ENCODE data around the gene FNDC3B. TPM values are rescaled to one million over a fixed set of nuclear protein-coding genes. Genes with fewer than 3 reads are reported as not detected.

The FNDC3B gene
- total RNA-seq, 1 experiment from 2014 or later, result 149 TPM

DNA sequence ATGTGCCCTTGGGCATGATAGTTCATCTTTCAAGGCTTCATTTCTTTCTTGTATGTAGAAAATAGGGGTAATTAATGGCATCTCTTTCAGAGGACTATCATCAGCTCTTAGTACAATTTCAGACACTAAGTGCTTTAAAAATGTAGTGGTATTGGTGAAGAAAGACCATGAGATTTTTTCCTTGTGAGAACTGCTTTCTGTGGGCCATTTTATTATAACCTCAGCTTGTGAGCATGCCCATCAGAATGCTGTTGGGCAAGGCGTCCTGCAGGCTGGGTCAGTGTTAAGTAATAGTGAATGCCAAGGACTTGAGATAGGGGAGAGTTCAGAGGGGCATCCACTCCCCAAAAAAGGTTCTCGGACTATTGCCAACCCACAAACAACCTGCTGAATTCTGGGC, 221.0 kb downstream of the FNDC3B start:
- BruUV-seq (replicated peaks), result no TSS peak
- H3K4me1 Mint-ChIP-seq (ENCODE audit: insufficient read depth, unreplicated experiment), result peaks cover 16% of the 10 kb centered on the region
- ChIA-PET POLR2A (interaction anchor here (0.9 to 1.6 kb wide), 3 partner anchors 10 to 59 kb away, joined by 3 to 5 read pairs (median 4); no protein-coding TSS in a partner anchor), CTCF (interaction anchor here (0.7 kb wide), 1 partner anchor 852 kb away, joined by 3 read pairs; no protein-coding TSS in a partner anchor)
- peaks cover 63% of the 10 kb centered on the region for H3K36me3 Mint-ChIP-seq (ENCODE audit: insufficient read depth, unreplicated experiment)
- no peaks in the 10 kb centered on the region for H3K9me3 Mint-ChIP-seq (ENCODE audit: unreplicated experiment)
- TF ChIP-seq, protein P1, sequence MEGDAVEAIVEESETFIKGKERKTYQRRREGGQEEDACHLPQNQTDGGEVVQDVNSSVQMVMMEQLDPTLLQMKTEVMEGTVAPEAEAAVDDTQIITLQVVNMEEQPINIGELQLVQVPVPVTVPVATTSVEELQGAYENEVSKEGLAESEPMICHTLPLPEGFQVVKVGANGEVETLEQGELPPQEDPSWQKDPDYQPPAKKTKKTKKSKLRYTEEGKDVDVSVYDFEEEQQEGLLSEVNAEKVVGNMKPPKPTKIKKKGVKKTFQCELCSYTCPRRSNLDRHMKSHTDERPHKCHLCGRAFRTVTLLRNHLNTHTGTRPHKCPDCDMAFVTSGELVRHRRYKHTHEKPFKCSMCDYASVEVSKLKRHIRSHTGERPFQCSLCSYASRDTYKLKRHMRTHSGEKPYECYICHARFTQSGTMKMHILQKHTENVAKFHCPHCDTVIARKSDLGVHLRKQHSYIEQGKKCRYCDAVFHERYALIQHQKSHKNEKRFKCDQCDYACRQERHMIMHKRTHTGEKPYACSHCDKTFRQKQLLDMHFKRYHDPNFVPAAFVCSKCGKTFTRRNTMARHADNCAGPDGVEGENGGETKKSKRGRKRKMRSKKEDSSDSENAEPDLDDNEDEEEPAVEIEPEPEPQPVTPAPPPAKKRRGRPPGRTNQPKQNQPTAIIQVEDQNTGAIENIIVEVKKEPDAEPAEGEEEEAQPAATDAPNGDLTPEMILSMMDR (IDR thresholded peaks at IDR 0.05; ENCODE audit: unreplicated experiment), result no peak
- intact Hi-C loops (cut with micrococcal nuclease), result no loop called here
- no peak overlapping the region for H3K27ac Mint-ChIP-seq (ENCODE audit: low read depth, unreplicated experiment)
- H3K27me3 Mint-ChIP-seq (ENCODE audit: insufficient read depth, unreplicated experiment), result no peaks in the 10 kb centered on the region
- H3K4me3 Mint-ChIP-seq (ENCODE audit: unreplicated experiment), result no peak overlapping the region
- DNase-seq (ENCODE audit: unreplicated experiment), result no peak

DNA sequence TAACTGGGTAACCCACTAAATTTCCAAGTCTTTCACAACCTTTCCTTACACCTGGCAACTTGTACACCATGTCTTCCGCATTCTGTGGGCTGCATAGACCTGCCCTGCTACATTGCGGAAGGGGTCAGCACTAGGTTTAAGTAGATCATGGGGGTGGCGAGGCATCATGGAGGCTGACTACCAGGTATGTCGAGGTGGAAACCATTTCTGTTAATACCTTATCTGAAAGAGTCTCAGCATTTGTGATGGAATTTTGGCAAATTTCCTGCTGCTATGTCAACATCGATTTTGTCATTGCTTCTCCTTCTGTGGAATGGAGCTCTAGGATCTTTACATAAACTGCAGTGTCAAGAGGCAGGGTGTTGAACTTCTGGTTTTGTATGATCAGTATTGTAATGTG, 221.7 kb downstream of the FNDC3B start:
- Mint-ChIP-seq H3K4me1 (ENCODE audit: insufficient read depth, unreplicated experiment) (peaks cover 11% of the 10 kb centered on the region), H3K36me3 (ENCODE audit: insufficient read depth, unreplicated experiment) (peaks cover 61% of the 10 kb centered on the region), H3K27me3 (ENCODE audit: insufficient read depth, unreplicated experiment) (no peaks in the 10 kb centered on the region), H3K4me3 (ENCODE audit: unreplicated experiment) (no peak overlapping the region), H3K9me3 (ENCODE audit: unreplicated experiment) (no peaks in the 10 kb centered on the region), H3K27ac (ENCODE audit: low read depth, unreplicated experiment) (no peak overlapping the region)
- POLR2A ChIA-PET, result interaction anchor here (1.3 kb wide), 1 partner anchor 10 kb away, joined by 4 read pairs; no protein-coding TSS in a partner anchor
- DNase-seq (ENCODE audit: unreplicated experiment), result no peak
- no TSS peak for BruUV-seq (replicated peaks)
- CTCF ChIA-PET, result interaction anchor here (0.5 to 1.2 kb wide), 4 partner anchors 23 to 853 kb away, joined by 3 to 4 read pairs (median 3); no protein-coding TSS in a partner anchor
- TF ChIP-seq, protein P1 (IDR thresholded peaks at IDR 0.05; ENCODE audit: unreplicated experiment), result no peak
- intact Hi-C loops (cut with micrococcal nuclease), result no loop called here

GRCh38 chr3:172262991-172263608, 223.7 kb downstream of the FNDC3B start:
- CTCF ChIA-PET, result interaction anchor here (0.6 kb wide), 1 partner anchor 26 kb away, joined by 3 read pairs; no protein-coding TSS in a partner anchor
- no peak for DNase-seq (ENCODE audit: unreplicated experiment)
- POLR2A ChIA-PET, result interaction anchor here (0.5 to 1.0 kb wide), 5 partner anchors 9 to 487 kb away, joined by 3 to 5 read pairs (median 3); no protein-coding TSS in a partner anchor
- no peak overlapping the region for H3K27ac Mint-ChIP-seq (ENCODE audit: low read depth, unreplicated experiment)
- H3K36me3 Mint-ChIP-seq (ENCODE audit: insufficient read depth, unreplicated experiment), result peaks cover 68% of the 10 kb centered on the region
- H3K4me3 Mint-ChIP-seq (ENCODE audit: unreplicated experiment), result no peak overlapping the region
- H3K9me3 Mint-ChIP-seq (ENCODE audit: unreplicated experiment), result no peaks in the 10 kb centered on the region
- no TSS peak for BruUV-seq (replicated peaks)
- TF ChIP-seq, protein P1 (IDR thresholded peaks at IDR 0.05; ENCODE audit: unreplicated experiment), result no peak
- peaks cover 7% of the 10 kb centered on the region for H3K4me1 Mint-ChIP-seq (ENCODE audit: insufficient read depth, unreplicated experiment)
- no peaks in the 10 kb centered on the region for H3K27me3 Mint-ChIP-seq (ENCODE audit: insufficient read depth, unreplicated experiment)
- intact Hi-C loops (cut with micrococcal nuclease), result no loop called here

DNA sequence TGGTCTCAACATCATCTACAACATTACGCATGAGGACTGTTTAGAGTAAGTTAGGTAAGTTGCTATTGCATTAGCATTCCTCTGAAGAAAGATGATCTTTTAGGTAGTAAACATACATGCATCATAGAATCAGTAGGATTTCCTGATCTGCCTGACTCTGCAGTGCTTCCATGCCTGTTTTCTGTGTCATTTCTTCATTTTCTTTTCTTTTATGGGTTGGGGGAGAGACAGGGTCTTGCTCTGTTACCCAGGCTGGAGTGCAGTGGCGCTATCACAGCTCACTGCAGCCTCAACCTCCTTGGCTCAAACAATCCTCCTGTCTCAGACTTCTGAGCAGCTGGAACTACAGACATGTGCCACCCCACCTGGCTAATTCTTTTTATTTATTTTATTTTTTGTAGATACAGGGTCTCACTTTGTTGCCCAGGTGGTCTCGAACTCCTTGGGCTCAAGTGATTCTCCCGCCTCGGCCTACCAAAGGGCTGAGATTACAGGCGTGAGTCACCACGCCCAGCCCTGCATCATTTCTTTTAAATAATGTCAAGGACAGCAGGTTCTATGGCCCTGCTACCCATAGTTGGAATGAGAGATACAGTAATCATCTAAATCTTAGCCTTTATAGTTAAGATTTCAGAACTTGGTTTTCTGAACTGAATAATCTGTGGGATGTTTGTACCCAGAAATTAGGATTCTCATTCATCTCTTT, 224.6 kb downstream of the FNDC3B start:
- TF ChIP-seq, protein P1 (IDR thresholded peaks at IDR 0.05; ENCODE audit: unreplicated experiment), result no peak
- Mint-ChIP-seq H3K4me1 (ENCODE audit: insufficient read depth, unreplicated experiment) (peaks cover 7% of the 10 kb centered on the region), H3K27ac (ENCODE audit: low read depth, unreplicated experiment) (no peak overlapping the region), H3K4me3 (ENCODE audit: unreplicated experiment) (no peak overlapping the region), H3K9me3 (ENCODE audit: unreplicated experiment) (no peaks in the 10 kb centered on the region), H3K36me3 (ENCODE audit: insufficient read depth, unreplicated experiment) (peaks cover 70% of the 10 kb centered on the region), H3K27me3 (ENCODE audit: insufficient read depth, unreplicated experiment) (no peaks in the 10 kb centered on the region)
- no peak for DNase-seq (ENCODE audit: unreplicated experiment)
- ChIA-PET POLR2A (interaction anchor here (0.5 to 1.0 kb wide), 4 partner anchors 9 to 488 kb away, joined by 3 to 4 read pairs (median 3); no protein-coding TSS in a partner anchor), CTCF (no interaction called here)
- BruUV-seq (replicated peaks), result no TSS peak
- intact Hi-C loops (cut with micrococcal nuclease), result no loop called here
